Nephron progenitor cell (in vitro differentiated cells): ENCODE data around the gene DKKL1.

Experiments used
- DNase-seq: peaks from one replicate; pipeline ENCODE4 v3.0.0; 2021
- H3K27ac Mint-ChIP-seq: 2 replicates; pipeline ENCODE4 v1.8.0; 2021; ENCODE audit warnings: mild to moderate bottlenecking, moderate library complexity, mixed read lengths
- H3K27me3 Mint-ChIP-seq: 2 replicates; pipeline ENCODE4 v1.8.0; 2021; ENCODE audit warnings: mild to moderate bottlenecking, low read depth, mixed read lengths; ENCODE audit not compliant: poor library complexity
- H3K36me3 Mint-ChIP-seq: 2 replicates; pipeline ENCODE4 v1.8.0; 2021; ENCODE audit warnings: low read depth, mixed read lengths
- H3K4me1 Mint-ChIP-seq: 2 replicates; pipeline ENCODE4 v1.8.0; 2021; ENCODE audit warnings: mixed read lengths
- H3K4me3 Mint-ChIP-seq: 2 replicates; pipeline ENCODE4 v1.8.0; 2021; ENCODE audit warnings: mild to moderate bottlenecking, moderate library complexity, mixed read lengths
- H3K9me3 Mint-ChIP-seq: 2 replicates; pipeline ENCODE4 v1.8.0; 2021; ENCODE audit warnings: mild to moderate bottlenecking, moderate library complexity, mixed read lengths
- CTCF ChIP-seq: fragments of 200-600 bp; sonication (generic); IDR thresholded peaks from 2 replicates; pipeline ENCODE4 v1.5.0; 2021; ENCODE audit warnings: antibody characterized with exemption

DKKL1 gene

DNA sequence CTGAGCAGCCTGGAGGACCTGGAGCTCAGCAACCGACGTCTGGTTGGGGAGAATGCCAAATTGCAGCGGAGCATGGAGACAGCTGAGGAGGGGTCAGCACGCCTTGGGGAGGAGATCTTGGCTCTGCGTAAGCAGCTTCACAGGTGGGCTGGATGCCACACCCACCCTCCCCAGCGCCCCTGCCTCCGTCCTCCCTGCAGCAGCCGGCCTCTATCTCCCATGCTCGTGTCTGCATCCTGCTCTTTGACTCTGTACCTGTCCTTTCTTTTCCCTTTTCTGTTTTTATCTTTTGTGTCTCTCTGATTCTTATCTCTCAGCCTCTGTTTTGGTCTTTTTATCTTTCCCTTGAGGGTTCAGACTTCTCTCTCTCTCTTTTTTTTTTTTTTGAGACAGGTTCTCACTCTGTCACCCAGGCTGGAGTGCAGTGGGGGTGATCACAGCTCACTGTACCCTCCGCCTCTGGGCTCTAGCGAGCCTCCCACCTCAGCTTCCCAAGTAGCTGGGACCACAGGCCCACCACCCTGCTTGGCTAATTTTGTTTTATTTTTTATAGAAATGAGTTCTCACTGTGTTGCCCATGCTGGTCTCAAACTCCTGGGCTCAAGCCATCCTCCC lies 34.4 kb downstream of the DKKL1 start:
- Mint-ChIP-seq H3K4me3 (peak overlapping the region; percentile 8), H3K36me3 (no peaks in the 10 kb centered on the region), H3K27me3 (peaks cover 9% of the 10 kb centered on the region), H3K9me3 (no peaks in the 10 kb centered on the region), H3K27ac (peak overlapping the region; percentile 96), H3K4me1 (peaks cover 53% of the 10 kb centered on the region)
- DNase-seq, result no peak
- no peak for TF ChIP-seq CTCF

GRCh38 chr19:49398931-49399330 lies 35.3 kb downstream of the DKKL1 start:
- Mint-ChIP-seq H3K4me3 (peak overlapping the region; percentile 1), H3K36me3 (no peaks in the 10 kb centered on the region), H3K9me3 (no peaks in the 10 kb centered on the region), H3K27ac (peak overlapping the region; percentile 22), H3K27me3 (peaks cover 11% of the 10 kb centered on the region), H3K4me1 (peaks cover 62% of the 10 kb centered on the region)
- TF ChIP-seq CTCF, result no peak
- no peak for DNase-seq

DNA sequence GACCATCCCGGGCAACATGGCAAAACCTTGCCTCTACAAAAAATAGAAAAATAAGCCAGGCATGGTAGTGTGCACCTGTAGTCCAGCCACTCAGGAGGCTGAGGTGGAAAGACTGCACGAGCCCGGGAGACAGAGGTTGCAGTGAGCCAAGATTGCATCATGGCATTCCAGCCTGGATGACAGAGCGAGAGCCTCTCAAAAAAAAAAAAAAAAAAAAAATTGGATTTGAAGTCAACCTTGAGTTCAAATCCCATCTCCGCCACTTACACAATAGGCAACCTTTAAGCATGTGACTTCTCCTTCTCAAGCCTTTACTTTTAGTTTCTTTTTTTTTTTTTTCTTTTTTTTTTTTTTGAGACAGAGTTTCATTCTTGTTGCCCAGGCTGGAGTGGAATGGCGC lies 36.4 kb downstream of the DKKL1 start:
- DNase-seq, result no peak
- H3K4me1 Mint-ChIP-seq, result peaks cover 68% of the 10 kb centered on the region
- H3K4me3 Mint-ChIP-seq, result no peak overlapping the region
- no peak for TF ChIP-seq CTCF
- H3K36me3 Mint-ChIP-seq, result no peaks in the 10 kb centered on the region
- peaks cover 7% of the 10 kb centered on the region for H3K27me3 Mint-ChIP-seq
- H3K9me3 Mint-ChIP-seq, result no peaks in the 10 kb centered on the region
- H3K27ac Mint-ChIP-seq, result no peak overlapping the region

DNA sequence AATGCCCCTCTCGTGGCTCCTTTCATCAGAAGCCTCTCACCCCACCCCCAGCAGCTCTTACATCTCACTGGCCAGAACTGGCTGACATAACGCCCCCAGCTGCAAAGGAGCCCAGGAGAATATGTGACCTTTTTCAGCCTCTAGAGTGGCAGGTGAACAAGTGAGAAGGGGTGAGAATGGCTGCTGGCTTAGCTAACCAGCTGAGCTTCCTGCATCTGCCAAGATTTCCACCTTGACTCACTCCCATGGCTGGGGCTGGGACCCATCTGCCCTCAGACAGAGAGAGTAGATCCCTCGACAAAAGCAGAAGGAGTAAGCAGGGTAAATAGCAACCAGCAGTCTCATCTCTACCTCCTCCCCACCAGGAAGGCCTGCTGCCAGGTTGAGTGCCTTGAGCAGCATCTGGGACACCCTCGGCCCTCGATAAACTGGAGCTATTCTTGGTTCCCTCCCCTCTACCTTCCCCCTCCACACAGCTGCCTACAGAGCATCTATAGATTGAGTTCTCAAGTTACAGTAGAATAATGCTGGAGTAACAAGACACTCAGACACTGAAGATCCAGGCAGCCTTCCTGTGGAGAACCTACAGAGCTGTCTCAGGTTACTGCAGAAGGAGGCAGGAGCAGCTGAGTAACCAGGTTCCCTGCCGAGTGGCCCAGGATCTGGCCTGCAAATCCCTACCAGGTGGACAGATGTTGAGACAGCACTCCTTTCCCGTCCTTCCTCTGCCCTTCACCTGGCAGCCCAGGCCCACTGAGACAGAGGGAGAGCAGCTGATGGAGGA lies 39.9 kb downstream of the DKKL1 start:
- Mint-ChIP-seq H3K27ac (peak overlapping the region; percentile 99), H3K4me1 (peaks cover 81% of the 10 kb centered on the region), H3K27me3 (peaks cover 10% of the 10 kb centered on the region), H3K36me3 (no peaks in the 10 kb centered on the region), H3K4me3 (peak overlapping the region; percentile 74), H3K9me3 (no peaks in the 10 kb centered on the region)
- peak; percentile 50 for DNase-seq
- TF ChIP-seq CTCF, result no peak

DNA sequence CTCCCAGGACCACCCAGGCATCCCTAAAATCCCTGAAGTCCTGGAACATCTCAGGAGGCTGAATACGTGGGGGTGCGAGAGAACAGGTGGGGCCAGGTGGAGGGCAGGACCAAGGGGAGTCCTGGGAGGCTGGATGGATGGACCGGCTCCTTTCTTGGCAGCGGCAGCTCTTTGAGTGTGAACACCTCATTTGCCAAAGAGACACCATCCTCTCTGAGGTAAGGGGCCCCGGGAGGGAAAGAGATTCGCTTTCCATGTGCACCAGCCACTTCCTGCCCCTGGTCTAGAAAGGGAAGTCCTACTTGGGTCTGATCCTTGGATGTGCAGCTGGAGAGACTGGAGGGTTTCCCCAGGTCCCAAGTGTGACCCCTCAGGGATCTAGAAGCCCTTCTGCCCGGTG lies 43.4 kb downstream of the DKKL1 start:
- Mint-ChIP-seq H3K9me3 (no peaks in the 10 kb centered on the region), H3K27ac (no peak overlapping the region), H3K4me3 (no peak overlapping the region), H3K27me3 (peaks cover 15% of the 10 kb centered on the region), H3K4me1 (peaks cover 86% of the 10 kb centered on the region), H3K36me3 (no peaks in the 10 kb centered on the region)
- no peak for DNase-seq
- TF ChIP-seq CTCF, result no peak
